ENCODE data around the gene KCTD14. TPM values are rescaled to one million over a fixed set of nuclear protein-coding genes. Genes with fewer than 3 reads are reported as not detected.
A peak's percentile ranks its signal among the peaks of the same experiment; 100 is the strongest.

The KCTD14 gene
- total and polyA plus RNA-seq, 9 of the 15 experiments (the other 6 are each of a cell fraction or from before 2014, with no cell fraction given) = 0.04 to 0.30 (median 0.11) TPM; not detected in 2

DNA sequence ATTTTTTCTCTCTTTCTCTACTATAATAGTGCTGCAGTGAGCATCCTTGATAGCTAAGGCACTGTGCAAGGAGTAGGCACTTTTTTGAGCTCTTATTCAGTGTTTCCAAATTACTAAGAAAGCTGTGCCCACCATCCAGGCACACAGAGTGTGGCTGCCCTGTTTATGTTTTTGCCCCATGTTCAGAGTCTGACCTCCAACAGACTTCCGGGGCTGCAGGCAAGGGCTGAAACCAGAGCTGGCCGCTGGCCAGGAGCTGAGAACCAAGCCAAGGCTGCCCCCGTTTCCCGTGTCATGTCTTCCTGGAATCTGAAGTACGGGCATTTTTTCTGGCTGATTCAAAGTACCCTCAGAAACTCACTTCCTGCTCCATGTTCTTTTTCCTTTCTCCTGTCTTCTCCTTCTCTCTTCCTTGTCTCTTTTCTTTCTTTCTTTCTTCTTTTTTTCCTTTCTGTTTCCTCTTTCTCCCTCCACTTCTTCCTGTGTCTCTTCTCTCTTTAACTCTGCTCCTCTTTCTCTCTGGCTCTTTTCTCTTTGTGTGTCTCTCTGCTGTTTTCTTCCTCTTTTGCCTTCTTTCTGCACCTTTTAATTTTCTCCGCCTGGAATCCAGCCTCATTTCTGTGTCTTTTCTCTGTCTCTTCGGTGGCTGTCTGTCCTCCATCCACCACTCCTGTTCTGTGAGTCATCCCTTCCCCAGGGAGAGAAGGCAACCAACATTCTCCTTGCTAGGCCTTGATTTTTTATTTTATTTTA, 17.0 kb upstream of the KCTD14 start (continued):
- TF ChIP-seq PREB (CRISPR knock-in tag; IDR thresholded peaks at IDR 0.05) (no peak), SUPT5H (IDR thresholded peaks at IDR 0.05) (peak; percentile 50; the same call in 1 of the 2 replicates), PCBP2 (IDR thresholded peaks at IDR 0.05; ENCODE audit: low read depth, low read length, poor library complexity, severe bottlenecking) (no peak), MGA (IDR thresholded peaks at IDR 0.05) (no peak), ZNF282 (CRISPR knock-in tag; IDR thresholded peaks at IDR 0.05) (no peak), NCOA2 (IDR thresholded peaks at IDR 0.05; ENCODE audit: partially characterized antibody in 2 of 2) (no peak), ZC3H11A (IDR thresholded peaks at IDR 0.05; ENCODE audit: low read depth, low read length) (no peak), THRAP3 (IDR thresholded peaks at IDR 0.05; ENCODE audit: borderline replicate concordance) (peak; percentile 96)
- TF ChIP-seq, protein P1, sequence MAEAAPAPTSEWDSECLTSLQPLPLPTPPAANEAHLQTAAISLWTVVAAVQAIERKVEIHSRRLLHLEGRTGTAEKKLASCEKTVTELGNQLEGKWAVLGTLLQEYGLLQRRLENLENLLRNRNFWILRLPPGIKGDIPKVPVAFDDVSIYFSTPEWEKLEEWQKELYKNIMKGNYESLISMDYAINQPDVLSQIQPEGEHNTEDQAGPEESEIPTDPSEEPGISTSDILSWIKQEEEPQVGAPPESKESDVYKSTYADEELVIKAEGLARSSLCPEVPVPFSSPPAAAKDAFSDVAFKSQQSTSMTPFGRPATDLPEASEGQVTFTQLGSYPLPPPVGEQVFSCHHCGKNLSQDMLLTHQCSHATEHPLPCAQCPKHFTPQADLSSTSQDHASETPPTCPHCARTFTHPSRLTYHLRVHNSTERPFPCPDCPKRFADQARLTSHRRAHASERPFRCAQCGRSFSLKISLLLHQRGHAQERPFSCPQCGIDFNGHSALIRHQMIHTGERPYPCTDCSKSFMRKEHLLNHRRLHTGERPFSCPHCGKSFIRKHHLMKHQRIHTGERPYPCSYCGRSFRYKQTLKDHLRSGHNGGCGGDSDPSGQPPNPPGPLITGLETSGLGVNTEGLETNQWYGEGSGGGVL (CRISPR knock-in tag; IDR thresholded peaks at IDR 0.05) = no peak
